ENCODE results near the gene NOL4L.
"Not testable (repeated sequence)": the region's sequence is repeated elsewhere in the genome, so short reads cannot be mapped to it uniquely, and the experiment has no call there.

Gene NOL4L

DNA sequence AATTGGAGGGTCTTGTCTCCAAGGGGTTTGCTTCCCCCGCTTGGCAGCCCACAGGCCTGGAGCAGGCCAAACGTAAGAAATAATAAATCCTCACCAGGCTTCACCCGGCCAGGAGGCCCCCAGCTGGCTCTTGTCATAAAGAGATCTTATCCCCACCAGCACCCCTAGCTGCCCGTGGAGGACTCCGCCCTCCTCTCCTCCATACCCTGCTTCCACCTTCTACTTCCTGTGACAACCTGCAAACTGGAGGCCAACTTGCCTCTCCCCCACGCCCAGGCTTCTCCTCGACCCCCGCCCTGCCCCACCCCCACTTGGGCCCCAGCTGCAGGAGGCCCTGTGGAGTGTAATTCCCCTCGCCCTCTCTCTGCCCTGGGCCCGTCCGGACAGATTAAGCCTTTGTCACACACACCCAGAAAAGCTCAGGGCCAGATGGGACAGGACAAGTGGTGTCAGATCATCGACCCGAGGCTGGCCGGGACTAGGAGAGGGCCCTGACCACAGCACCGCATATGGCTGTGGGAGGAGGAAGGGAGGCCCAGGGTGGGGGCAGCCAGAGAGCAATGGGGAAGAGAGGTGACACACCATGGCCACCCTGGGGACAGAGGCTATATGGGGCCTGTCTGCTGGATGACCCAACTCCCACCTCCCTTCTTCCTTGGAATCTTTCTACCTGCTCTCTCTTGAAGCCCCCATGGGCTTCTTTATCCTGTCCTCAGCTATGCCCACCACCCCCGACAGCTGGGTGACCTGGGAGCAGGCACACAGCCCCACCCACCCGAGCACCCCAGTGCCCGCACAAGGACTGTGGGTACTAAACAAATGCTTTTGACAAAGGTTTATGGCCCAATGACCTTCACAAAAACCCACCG is 3.9 kb downstream of the NOL4L start:
- H3K4me3 ChIP-seq (ENCODE audit: low read length) = no peak overlapping the region
- no peak overlapping the region for H3K9ac ChIP-seq (ENCODE audit: low read depth, low read length)
- no peak overlapping the region for H3K27ac ChIP-seq (ENCODE audit: low read depth, low read length)

DNA sequence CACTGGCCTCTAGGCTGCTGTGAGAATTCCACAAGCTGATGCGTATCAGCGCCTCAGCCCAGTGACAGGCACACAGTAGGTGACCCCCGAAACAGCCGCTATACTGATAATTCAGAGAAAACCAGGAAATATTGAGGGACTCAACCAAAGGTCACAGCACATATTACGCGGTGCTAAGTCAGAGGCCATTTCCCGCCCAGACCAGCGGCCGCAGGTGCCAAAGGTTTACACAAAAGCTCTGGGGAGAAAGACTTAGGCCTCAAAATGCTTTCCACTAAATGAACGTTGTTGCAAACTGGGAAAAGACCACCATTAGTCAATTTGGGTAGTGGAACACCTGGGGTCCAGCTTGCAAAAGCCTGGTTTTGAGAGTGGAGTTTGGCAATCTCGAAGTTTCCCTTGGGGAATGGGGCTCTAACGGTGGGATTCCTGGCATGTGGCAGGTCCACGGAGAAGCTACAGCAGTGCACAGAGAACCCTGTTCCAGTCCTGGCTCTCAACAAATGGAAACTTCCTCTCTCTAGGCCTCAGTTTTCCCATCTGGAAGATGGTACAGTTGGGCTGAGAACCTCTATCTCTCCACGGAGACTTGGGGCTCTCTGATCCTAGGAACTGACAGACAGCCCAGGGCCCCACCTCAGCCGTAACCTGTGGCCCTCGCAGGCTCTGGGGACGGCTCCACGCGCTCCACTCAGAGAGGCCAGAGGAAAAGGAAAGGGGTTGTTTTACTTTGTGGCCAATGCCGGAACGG is 4.7 kb downstream of the NOL4L start:
- WGBS = 90% methylated on average over 21 of the region's 21 CpGs
- H3K9me3 ChIP-seq (ENCODE audit: insufficient read depth, low read depth, low read length) = no peaks in the 10 kb centered on the region

More for the DNA sequence above, 3.9 kb downstream of the NOL4L start:
- peaks cover 10% of the 10 kb centered on the region for H3K4me1 ChIP-seq (ENCODE audit: insufficient read depth, low read length)
- H3K27me3 ChIP-seq (ENCODE audit: insufficient read depth, low read length) = peaks cover 29% of the 10 kb centered on the region
- WGBS = 50% methylated on average over 18 of the region's 19 CpGs
- no peaks in the 10 kb centered on the region for H3K36me3 ChIP-seq (ENCODE audit: insufficient read depth, low read length)
- no peaks in the 10 kb centered on the region for H3K9me3 ChIP-seq (ENCODE audit: insufficient read depth, low read depth, low read length)

DNA sequence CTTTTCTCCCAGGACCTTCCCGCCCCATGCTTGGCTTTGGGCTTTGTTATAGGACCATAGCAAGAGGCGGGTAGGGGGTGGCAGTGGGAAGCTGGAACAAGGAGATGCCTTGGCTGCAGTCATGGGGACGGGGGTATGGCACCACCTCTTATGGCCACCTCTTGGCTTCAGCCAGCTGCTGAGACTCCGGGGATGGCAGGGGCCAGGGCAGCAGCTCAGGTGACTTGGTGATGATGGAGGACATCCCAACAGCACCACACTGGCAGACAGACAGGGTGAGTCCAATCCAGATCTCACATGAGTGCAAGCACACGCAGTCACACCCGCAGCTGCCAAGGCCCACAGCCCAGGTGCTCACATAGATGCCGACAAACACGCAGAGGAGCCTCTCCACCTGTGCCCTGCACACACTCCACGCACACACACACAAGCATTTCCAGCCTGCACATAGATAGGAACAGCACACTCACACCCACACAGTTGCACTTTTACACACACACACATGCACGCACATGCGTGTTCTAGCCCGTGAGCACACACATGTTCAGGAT is 6.2 kb downstream of the NOL4L start:
- Histone ChIP-seq H3K4me3 (ENCODE audit: low read length) (no peak overlapping the region), H3K36me3 (ENCODE audit: insufficient read depth, low read length) (no peaks in the 10 kb centered on the region), H3K27me3 (ENCODE audit: insufficient read depth, low read length) (peaks cover 15% of the 10 kb centered on the region), H3K27ac (ENCODE audit: low read depth, low read length) (no peak overlapping the region), H3K9ac (ENCODE audit: low read depth, low read length) (no peak overlapping the region), H3K4me1 (ENCODE audit: insufficient read depth, low read length) (peaks cover 18% of the 10 kb centered on the region), H3K9me3 (ENCODE audit: insufficient read depth, low read depth, low read length) (no peaks in the 10 kb centered on the region)
- WGBS = 95% methylated on average over 12 of the region's 12 CpGs

More for the DNA sequence above, 4.7 kb downstream of the NOL4L start:
- no peaks in the 10 kb centered on the region for H3K36me3 ChIP-seq (ENCODE audit: insufficient read depth, low read length)
- H3K27ac ChIP-seq (ENCODE audit: low read depth, low read length) = no peak overlapping the region
- H3K4me1 ChIP-seq (ENCODE audit: insufficient read depth, low read length) = peaks cover 10% of the 10 kb centered on the region
- H3K9ac ChIP-seq (ENCODE audit: low read depth, low read length) = no peak overlapping the region
- H3K27me3 ChIP-seq (ENCODE audit: insufficient read depth, low read length) = peaks cover 21% of the 10 kb centered on the region
- H3K4me3 ChIP-seq (ENCODE audit: low read length) = no peak overlapping the region

DNA sequence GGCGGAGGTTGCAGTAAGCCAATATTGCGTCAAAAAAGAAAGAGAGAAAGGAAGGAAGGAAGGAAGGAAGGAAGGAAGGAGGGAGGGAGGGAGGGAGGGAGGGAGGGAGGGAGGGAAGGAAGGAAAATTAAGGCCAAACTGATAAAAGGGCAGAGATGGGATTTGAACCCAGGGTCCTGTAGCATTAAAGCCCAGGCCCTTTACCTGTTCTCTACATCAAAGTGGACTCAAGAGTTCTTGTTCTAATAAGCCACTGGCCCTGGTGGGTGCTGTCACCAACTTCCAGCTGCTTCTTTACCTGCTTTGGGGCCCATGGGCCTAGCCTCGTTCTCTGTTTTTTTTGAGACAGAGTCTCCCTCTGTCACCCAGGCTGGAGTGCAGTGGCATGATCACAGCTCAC is 7.1 kb downstream of the NOL4L start:
- H3K36me3 ChIP-seq (ENCODE audit: insufficient read depth, low read length); H3K4me3 ChIP-seq (ENCODE audit: low read length); H3K27ac ChIP-seq (ENCODE audit: low read depth, low read length); H3K9ac ChIP-seq (ENCODE audit: low read depth, low read length); H3K9me3 ChIP-seq (ENCODE audit: insufficient read depth, low read depth, low read length): not testable (repeated sequence)
- Histone ChIP-seq H3K4me1 (ENCODE audit: insufficient read depth, low read length) (peaks cover 18% of the 10 kb centered on the region), H3K27me3 (ENCODE audit: insufficient read depth, low read length) (peaks cover 14% of the 10 kb centered on the region)
- WGBS = 78% methylated on average over 3 of the region's 3 CpGs

DNA sequence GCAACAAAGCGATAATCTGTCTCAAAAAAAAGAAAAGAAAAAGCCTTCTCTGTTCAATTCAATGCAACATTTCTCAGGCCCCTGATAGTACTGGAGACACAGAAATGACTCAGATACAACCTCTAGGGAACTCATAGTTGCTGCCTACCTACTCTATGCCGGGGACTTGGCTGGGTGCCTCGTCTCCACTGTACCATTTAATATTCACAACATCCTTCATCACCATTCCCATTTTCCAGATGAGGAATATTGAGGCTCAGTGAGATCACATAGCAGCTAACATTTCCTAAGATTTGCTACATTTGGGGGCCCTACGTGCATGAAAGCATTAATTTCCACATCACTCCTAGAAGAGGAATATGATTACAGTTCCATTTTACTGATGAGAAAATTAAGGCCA is 7.5 kb downstream of the NOL4L start:
- peaks cover 18% of the 10 kb centered on the region for H3K4me1 ChIP-seq (ENCODE audit: insufficient read depth, low read length)
- H3K4me3 ChIP-seq (ENCODE audit: low read length) = no peak overlapping the region
- H3K27me3 ChIP-seq (ENCODE audit: insufficient read depth, low read length) = peaks cover 10% of the 10 kb centered on the region
- H3K27ac ChIP-seq (ENCODE audit: low read depth, low read length) = no peak overlapping the region
- H3K36me3 ChIP-seq (ENCODE audit: insufficient read depth, low read length) = no peaks in the 10 kb centered on the region
- no peak overlapping the region for H3K9ac ChIP-seq (ENCODE audit: low read depth, low read length)
- 94% methylated on average over 4 of the region's 4 CpGs for WGBS
- no peaks in the 10 kb centered on the region for H3K9me3 ChIP-seq (ENCODE audit: insufficient read depth, low read depth, low read length)

DNA sequence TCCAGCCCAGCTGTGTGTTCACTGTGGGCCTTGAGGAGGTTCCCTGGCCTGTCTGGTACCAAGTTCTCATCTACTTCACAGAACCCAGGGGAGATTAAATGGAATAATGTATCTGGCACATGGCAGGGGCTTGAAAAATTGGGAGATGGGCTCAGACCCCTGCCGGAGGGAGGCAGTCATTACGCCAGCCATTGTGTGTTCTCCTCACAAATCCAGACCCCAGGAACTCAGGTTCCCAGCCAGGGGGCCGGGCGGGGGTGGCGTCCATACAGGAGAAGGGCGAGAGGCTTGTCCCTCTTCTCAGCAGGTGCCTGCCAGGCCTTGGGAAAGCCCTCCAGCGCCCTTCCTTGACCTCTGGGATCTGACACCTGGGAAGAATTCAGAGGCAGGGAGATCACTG is 8.1 kb downstream of the NOL4L start:
- WGBS = 59% methylated on average over 7 of the region's 7 CpGs
- Histone ChIP-seq H3K4me3 (ENCODE audit: low read length) (no peak overlapping the region), H3K4me1 (ENCODE audit: insufficient read depth, low read length) (peaks cover 16% of the 10 kb centered on the region), H3K27ac (ENCODE audit: low read depth, low read length) (no peak overlapping the region), H3K9ac (ENCODE audit: low read depth, low read length) (no peak overlapping the region), H3K9me3 (ENCODE audit: insufficient read depth, low read depth, low read length) (no peaks in the 10 kb centered on the region), H3K36me3 (ENCODE audit: insufficient read depth, low read length) (no peaks in the 10 kb centered on the region), H3K27me3 (ENCODE audit: insufficient read depth, low read length) (peaks cover 4% of the 10 kb centered on the region; the same call in 1 of the 2 replicates)

DNA sequence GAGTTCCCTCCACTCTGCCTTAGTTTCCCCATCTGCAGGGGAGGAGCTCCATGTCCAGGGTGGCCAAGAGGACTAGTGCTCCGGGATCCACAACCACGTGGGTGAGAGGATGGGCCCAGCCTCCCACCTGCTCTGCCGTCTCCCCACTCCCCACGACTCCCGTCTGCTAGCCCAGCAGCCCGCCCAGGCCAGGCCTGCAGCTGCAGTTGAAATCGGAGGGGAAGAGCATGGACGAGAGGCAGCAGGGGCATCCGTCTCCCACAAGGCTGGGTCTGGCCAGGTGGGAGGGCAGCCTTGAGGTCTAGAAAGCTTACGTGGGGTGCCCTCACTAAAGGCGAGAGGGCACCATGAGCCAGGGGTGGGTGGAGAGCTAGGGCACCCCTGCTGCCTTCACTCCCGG is 8.6 kb downstream of the NOL4L start:
- Histone ChIP-seq H3K4me3 (ENCODE audit: low read length) (no peak overlapping the region), H3K27me3 (ENCODE audit: insufficient read depth, low read length) (no peaks in the 10 kb centered on the region), H3K9ac (ENCODE audit: low read depth, low read length) (no peak overlapping the region), H3K9me3 (ENCODE audit: insufficient read depth, low read depth, low read length) (no peaks in the 10 kb centered on the region), H3K27ac (ENCODE audit: low read depth, low read length) (no peak overlapping the region), H3K36me3 (ENCODE audit: insufficient read depth, low read length) (no peaks in the 10 kb centered on the region), H3K4me1 (ENCODE audit: insufficient read depth, low read length) (peaks cover 12% of the 10 kb centered on the region)
- 86% methylated on average over 12 of the region's 12 CpGs for WGBS

DNA sequence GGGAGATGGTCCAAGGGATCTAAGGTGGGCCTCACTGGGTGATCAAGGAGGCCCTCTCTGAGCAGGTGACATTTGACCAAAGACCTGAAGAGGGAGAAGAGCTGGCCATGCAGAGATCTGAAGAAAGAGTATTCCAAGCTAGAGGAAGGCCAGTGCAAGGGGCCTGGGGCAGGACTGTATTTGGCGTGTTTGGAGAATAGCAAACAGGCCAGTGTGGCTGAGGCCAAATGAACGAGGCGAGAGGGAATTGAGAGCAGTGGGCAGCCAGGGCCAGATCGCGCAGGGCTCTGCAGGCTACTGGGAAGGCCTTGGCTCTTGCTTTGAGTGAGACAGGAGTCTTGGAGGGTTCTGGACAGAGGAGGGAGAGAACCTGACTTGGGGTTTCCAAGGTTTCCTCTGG is 9.3 kb downstream of the NOL4L start:
- H3K27me3 ChIP-seq (ENCODE audit: insufficient read depth, low read length) = no peaks in the 10 kb centered on the region
- H3K9ac ChIP-seq (ENCODE audit: low read depth, low read length) = no peak overlapping the region

DNA sequence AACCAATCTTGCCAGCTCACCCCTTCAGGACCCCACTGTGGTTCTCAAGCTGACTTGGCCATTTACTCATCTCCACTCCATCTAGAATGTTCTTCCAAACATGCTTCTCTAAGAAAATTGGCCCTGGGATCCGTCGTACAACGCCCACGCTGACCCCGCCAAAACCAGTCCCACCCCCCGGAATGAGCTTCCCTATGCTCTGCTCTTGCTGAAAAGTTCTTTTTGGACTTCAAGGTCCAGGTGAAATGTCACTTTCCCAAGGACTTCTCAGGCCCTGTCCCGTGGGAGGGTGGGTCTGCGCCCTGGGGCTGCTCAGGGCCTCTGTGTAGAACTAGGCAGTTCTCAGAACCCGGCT is 9.9 kb downstream of the NOL4L start:
- Histone ChIP-seq H3K4me3 (ENCODE audit: low read length) (no peak overlapping the region), H3K9ac (ENCODE audit: low read depth, low read length) (no peak overlapping the region), H3K36me3 (ENCODE audit: insufficient read depth, low read length) (no peaks in the 10 kb centered on the region), H3K27ac (ENCODE audit: low read depth, low read length) (no peak overlapping the region), H3K4me1 (ENCODE audit: insufficient read depth, low read length) (peaks cover 13% of the 10 kb centered on the region), H3K9me3 (ENCODE audit: insufficient read depth, low read depth, low read length) (no peaks in the 10 kb centered on the region), H3K27me3 (ENCODE audit: insufficient read depth, low read length) (no peaks in the 10 kb centered on the region)
- WGBS = 91% methylated on average over 9 of the region's 9 CpGs

More for the DNA sequence above, 9.3 kb downstream of the NOL4L start:
- WGBS = 88% methylated on average over 5 of the region's 5 CpGs
- no peak overlapping the region for H3K27ac ChIP-seq (ENCODE audit: low read depth, low read length)
- H3K36me3 ChIP-seq (ENCODE audit: insufficient read depth, low read length) = no peaks in the 10 kb centered on the region
- no peak overlapping the region for H3K4me3 ChIP-seq (ENCODE audit: low read length)
- peaks cover 9% of the 10 kb centered on the region for H3K4me1 ChIP-seq (ENCODE audit: insufficient read depth, low read length)
- H3K9me3 ChIP-seq (ENCODE audit: insufficient read depth, low read depth, low read length) = no peaks in the 10 kb centered on the region

DNA sequence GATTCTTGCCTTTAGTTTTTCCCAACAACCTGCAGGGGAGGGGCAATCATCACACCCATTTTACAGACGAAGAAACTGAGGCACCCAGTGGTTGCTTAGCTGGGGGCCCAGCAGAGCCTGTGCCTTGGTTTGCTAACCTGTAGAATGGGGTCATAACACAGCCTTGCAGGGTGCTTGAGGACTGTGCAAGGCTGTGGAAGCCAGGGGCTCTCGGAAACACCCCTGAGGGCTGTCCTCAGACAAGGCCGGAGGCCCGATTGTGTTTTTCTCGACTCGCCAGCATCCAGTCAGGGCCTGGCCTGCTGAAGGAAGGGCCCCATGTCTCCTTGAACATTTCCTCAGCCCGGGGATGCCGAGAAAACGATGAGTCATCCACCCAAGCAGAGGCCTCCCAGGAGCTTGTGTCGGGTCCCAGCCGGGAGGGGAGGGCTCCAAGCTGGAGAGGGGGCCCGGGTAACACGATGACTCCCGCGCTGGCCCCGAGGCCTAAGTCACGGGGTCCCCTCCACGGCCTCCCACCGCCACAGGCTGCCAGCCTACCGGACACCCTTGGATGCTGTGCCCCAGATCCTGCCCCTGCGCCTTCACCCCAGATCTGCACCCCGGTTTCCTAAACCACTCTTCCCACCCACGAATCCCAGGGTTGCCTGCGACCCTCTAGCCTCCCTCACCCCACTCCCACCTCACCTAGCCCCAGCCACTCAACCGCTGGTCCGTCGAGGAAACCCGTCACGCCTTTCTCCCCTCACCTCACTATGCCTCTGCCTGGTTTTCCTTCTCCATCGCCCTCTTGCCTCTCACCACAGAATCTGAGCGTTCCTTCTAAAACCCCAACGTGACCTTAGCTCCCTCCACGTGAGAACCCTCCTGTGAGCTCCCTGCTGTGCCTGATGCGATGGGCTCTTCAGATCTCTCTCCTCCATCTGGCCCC is 10.6 kb downstream of the NOL4L start:
- Histone ChIP-seq H3K9me3 (ENCODE audit: insufficient read depth, low read depth, low read length) (no peaks in the 10 kb centered on the region), H3K4me1 (ENCODE audit: insufficient read depth, low read length) (peaks cover 13% of the 10 kb centered on the region), H3K9ac (ENCODE audit: low read depth, low read length) (no peak overlapping the region; the same call in 1 of the 2 replicates), H3K36me3 (ENCODE audit: insufficient read depth, low read length) (no peaks in the 10 kb centered on the region), H3K27ac (ENCODE audit: low read depth, low read length) (no peak overlapping the region), H3K4me3 (ENCODE audit: low read length) (no peak overlapping the region), H3K27me3 (ENCODE audit: insufficient read depth, low read length) (no peaks in the 10 kb centered on the region)
- 58% methylated on average over 34 of the region's 34 CpGs for WGBS

Measured in HUES64 (cell line).